ENCODE results near the gene EP400.

Gene EP400

DNA sequence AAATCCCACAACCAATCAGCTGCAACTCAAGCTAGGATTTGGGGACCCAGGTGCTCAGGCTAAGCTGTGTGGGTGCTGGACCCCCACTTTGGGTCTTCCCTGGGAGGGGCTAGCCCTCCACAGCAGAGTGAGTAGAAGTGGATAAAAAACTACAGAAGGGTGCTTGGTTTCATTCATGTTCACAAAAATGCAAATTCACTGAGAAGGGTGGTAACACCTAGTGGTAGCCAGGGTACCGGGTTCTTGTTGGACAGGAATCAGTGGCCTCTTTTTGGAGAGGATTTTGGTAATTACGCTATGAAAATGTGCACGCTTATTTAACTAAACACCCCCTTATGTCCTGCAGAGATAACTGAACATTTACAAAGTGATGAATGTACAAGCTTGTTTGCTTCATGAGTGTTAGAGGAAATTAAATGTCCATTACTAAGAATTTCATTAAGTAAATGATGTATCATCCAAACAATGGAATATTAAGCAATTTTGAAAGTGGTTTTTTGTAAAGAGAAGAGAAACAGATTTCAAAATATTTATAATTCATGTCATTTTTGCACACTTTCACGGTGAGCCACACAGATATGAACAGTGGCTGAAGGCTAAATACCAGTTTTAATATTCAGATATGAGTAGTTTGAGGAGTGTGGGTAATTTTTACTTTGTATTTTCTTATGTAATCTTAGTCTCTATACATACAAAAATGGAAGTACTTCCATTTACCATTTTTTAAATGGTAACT is 116.0 kb downstream of the EP400 start:
- no peaks in the 10 kb centered on the region for H3K9me3 ChIP-seq (ENCODE audit: severe bottlenecking)
- DNase-seq: no peak
- peaks cover 68% of the 10 kb centered on the region for H3K36me3 ChIP-seq
- H3K27me3 ChIP-seq (ENCODE audit: insufficient read depth, low read depth, severe bottlenecking): no peaks in the 10 kb centered on the region
- H3K27ac ChIP-seq: no peak overlapping the region
- TF ChIP-seq CTCF (IDR thresholded peaks at IDR 0.05; ENCODE audit: low read depth, low read length): no peak
- no peak overlapping the region for H3K4me3 ChIP-seq (ENCODE audit: low read depth, low read length)

DNA sequence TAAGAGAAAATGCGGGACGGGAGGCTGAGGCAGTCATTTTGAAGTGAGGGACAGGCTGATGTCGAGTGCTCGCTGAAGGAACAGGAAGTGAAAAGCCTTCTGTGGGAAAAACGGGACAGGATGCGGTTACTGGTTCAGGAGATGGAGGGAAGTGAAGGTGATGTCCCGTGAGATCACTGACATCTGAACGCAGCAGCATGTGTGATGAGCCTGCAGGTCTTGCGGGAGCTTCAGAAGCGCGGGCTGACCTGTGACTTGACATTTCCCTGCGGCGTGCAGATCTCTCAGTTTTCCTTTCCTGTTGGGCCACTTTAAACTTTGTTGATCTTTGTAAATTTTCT is 116.6 kb downstream of the EP400 start:
- no peak for TF ChIP-seq CTCF (IDR thresholded peaks at IDR 0.05; ENCODE audit: low read depth, low read length)

GRCh38 chr12:132066749-132067148 is 117.0 kb downstream of the EP400 start:
- TF ChIP-seq CTCF (IDR thresholded peaks at IDR 0.05; ENCODE audit: low read depth, low read length): no peak
- no peaks in the 10 kb centered on the region for H3K27me3 ChIP-seq (ENCODE audit: insufficient read depth, low read depth, severe bottlenecking)
- no peak for DNase-seq
- H3K27ac ChIP-seq: no peak overlapping the region
- H3K9me3 ChIP-seq (ENCODE audit: severe bottlenecking): no peaks in the 10 kb centered on the region
- H3K4me3 ChIP-seq (ENCODE audit: low read depth, low read length): no peak overlapping the region
- peaks cover 61% of the 10 kb centered on the region for H3K36me3 ChIP-seq

More for the DNA sequence above, 116.6 kb downstream of the EP400 start:
- Histone ChIP-seq H3K36me3 (peaks cover 65% of the 10 kb centered on the region), H3K4me3 (ENCODE audit: low read depth, low read length) (no peak overlapping the region), H3K9me3 (ENCODE audit: severe bottlenecking) (no peaks in the 10 kb centered on the region), H3K27me3 (ENCODE audit: insufficient read depth, low read depth, severe bottlenecking) (no peaks in the 10 kb centered on the region), H3K27ac (no peak overlapping the region)
- DNase-seq: no peak

DNA sequence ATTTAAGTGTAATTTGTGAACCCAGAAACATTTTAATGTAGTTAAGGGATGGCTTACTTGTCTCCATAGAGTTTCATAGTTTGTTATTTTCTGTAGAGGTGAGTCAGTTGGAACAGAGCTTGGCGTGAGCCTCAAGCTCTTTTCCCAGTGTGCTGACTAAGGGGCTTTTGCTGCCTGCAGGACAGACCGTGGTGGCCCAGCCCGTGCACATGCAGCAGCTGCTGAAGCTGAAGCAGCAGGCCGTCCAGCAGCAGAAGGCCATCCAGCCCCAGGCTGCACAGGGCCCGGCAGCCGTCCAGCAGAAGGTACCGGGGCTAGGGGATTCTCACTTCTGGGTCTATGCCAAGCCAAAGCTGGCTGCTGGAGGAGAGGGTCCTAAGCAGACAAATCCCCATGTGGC is 117.4 kb downstream of the EP400 start:
- Histone ChIP-seq H3K4me3 (ENCODE audit: low read depth, low read length) (no peak overlapping the region), H3K27me3 (ENCODE audit: insufficient read depth, low read depth, severe bottlenecking) (no peaks in the 10 kb centered on the region), H3K36me3 (peaks cover 57% of the 10 kb centered on the region), H3K27ac (no peak overlapping the region), H3K9me3 (ENCODE audit: severe bottlenecking) (no peaks in the 10 kb centered on the region)
- TF ChIP-seq CTCF (IDR thresholded peaks at IDR 0.05; ENCODE audit: low read depth, low read length): no peak
- DNase-seq: no peak

DNA sequence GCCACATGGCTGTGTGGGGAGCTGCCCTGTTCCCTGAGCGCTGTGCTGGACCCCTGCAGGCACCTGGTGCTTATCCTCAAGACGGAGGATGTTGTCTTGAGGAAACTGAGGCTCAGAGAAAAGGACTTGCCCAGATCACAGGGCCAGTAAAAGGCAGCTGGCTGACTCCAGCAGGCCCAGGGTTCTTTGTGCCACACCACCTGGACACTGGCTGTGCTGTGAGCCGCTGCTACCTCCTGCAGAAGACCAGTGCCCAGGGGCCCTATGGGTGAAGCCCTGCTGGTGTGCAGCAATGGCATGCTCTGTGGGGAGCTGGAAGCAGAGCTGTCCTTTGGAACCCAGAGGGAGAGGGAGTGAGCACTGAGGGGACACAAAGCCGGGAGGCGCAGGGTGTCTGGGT is 118.5 kb downstream of the EP400 start:
- TF ChIP-seq CTCF (IDR thresholded peaks at IDR 0.05; ENCODE audit: low read depth, low read length): no peak
- peaks cover 50% of the 10 kb centered on the region for H3K36me3 ChIP-seq
- H3K27me3 ChIP-seq (ENCODE audit: insufficient read depth, low read depth, severe bottlenecking): no peaks in the 10 kb centered on the region
- no peak overlapping the region for H3K4me3 ChIP-seq (ENCODE audit: low read depth, low read length)
- DNase-seq: no peak
- H3K27ac ChIP-seq: no peak overlapping the region
- no peaks in the 10 kb centered on the region for H3K9me3 ChIP-seq (ENCODE audit: severe bottlenecking)
